GM23338 (cell line): ENCODE data around the gene TUBG2. TPM values are rescaled to one million over a fixed set of nuclear protein-coding genes. Genes with fewer than 3 reads are reported as not detected.

Experiments used
- ATAC-seq: fragments of 200-7000 bp; cut with Tn5 transposase; 3 replicates; pipeline ENCODE4 v1.9.1; 2020
- DNase-seq: peaks from one replicate; pipeline ENCODE4 v3.0.0-alpha.2; 2015; ENCODE audit warnings: low spot score
- H2AFZ ChIP-seq: fragments of 200-600 bp; sonication (generic); 2 replicates; pipeline ENCODE4 v1.8.0; 2016; ENCODE audit warnings: antibody characterized with exemption, mild to moderate bottlenecking, moderate library complexity
- H3F3A ChIP-seq: fragments of 200-600 bp; sonication (generic); replicated peaks from 2 replicates; pipeline ENCODE4 v1.8.0; 2017; ENCODE audit warnings: antibody characterized with exemption, mixed run types, low read depth
- H3K27ac ChIP-seq: fragments of 200-600 bp; sonication (generic); 2 replicates; pipeline ENCODE4 v1.6.1; 2016; ENCODE audit warnings: low read depth
- H3K27me3 ChIP-seq: fragments of 200-600 bp; sonication (generic); 2 replicates; pipeline ENCODE4 v1.8.0; 2016; ENCODE audit warnings: mild to moderate bottlenecking, mixed run types, moderate library complexity; ENCODE audit not compliant: insufficient read depth
- H3K36me3 ChIP-seq: fragments of 200-600 bp; sonication (generic); 2 replicates; pipeline ENCODE4 v1.8.0; 2016; ENCODE audit warnings: mild to moderate bottlenecking; ENCODE audit not compliant: insufficient read depth
- H3K4me1 ChIP-seq: fragments of 200-600 bp; sonication (generic); 2 replicates; pipeline ENCODE4 v1.8.0; 2016; ENCODE audit warnings: mild to moderate bottlenecking, moderate library complexity; ENCODE audit not compliant: insufficient read depth
- H3K4me2 ChIP-seq: fragments of 200-600 bp; sonication (generic); 2 replicates; pipeline ENCODE4 v1.7.1; 2017; ENCODE audit warnings: mixed run types
- H3K4me3 ChIP-seq: fragments of 200-600 bp; sonication (generic); 2 replicates; pipeline ENCODE4 v1.6.1; 2016; ENCODE audit warnings: mixed run types
- H3K79me2 ChIP-seq: fragments of 200-600 bp; sonication (generic); replicated peaks from 2 replicates; pipeline ENCODE4 v1.8.0; 2017; ENCODE audit warnings: mild to moderate bottlenecking; ENCODE audit not compliant: insufficient read depth
- H3K9me2 ChIP-seq: fragments of 200-600 bp; sonication (generic); 2 replicates; pipeline ENCODE4 v1.8.0; 2017; ENCODE audit not compliant: insufficient read depth
- H4K20me1 ChIP-seq: fragments of 200-600 bp; sonication (generic); replicated peaks from 2 replicates; pipeline ENCODE4 v1.8.0; 2017; ENCODE audit warnings: mild to moderate bottlenecking; ENCODE audit not compliant: insufficient read depth
- H3K27ac Mint-ChIP-seq: 2 replicates; pipeline ENCODE4 v1.8.0; 2020; ENCODE audit warnings: inconsistent platforms, mild to moderate bottlenecking, moderate library complexity, mixed read lengths
- H3K27me3 Mint-ChIP-seq: 3 replicates; pipeline ENCODE4 v1.8.0; 2022; ENCODE audit warnings: low read depth, mild to moderate bottlenecking, moderate library complexity, mixed read lengths, inconsistent platforms; ENCODE audit not compliant: insufficient read depth, poor library complexity
- H3K36me3 Mint-ChIP-seq: 3 replicates; pipeline ENCODE4 v1.8.0; 2021; ENCODE audit warnings: low read depth, mild to moderate bottlenecking, inconsistent platforms, moderate library complexity, mixed read lengths
- H3K4me1 Mint-ChIP-seq: 3 replicates; pipeline ENCODE4 v1.8.0; 2020; ENCODE audit warnings: mild to moderate bottlenecking, inconsistent platforms, mixed read lengths
- H3K4me3 Mint-ChIP-seq: 3 replicates; pipeline ENCODE4 v1.8.0; 2021; ENCODE audit warnings: moderate library complexity, mild to moderate bottlenecking, inconsistent platforms, mixed read lengths
- H3K9me3 Mint-ChIP-seq: 3 replicates; pipeline ENCODE4 v1.8.0; 2020; ENCODE audit warnings: moderate library complexity, mild to moderate bottlenecking, inconsistent platforms, mixed read lengths
- EZH2 ChIP-seq: fragments of 200-600 bp; sonication (generic); IDR thresholded peaks from one replicate; pipeline ENCODE4 v1.8.0; 2017; ENCODE audit warnings: antibody characterized with exemption, mild to moderate bottlenecking, low read depth; ENCODE audit not compliant: unreplicated experiment
- JUNB ChIP-seq: IDR thresholded peaks from one replicate; pipeline ENCODE4 v1.6.1; 2016; ENCODE audit warnings: antibody characterized with exemption; ENCODE audit not compliant: unreplicated experiment
- POLR2AphosphoS5 ChIP-seq: IDR thresholded peaks from 2 replicates; pipeline ENCODE4 v1.6.1; 2016; ENCODE audit warnings: antibody characterized with exemption, low read depth
- ZNF114 ChIP-seq: fragments of 250-450 bp; sonication (Bioruptor Pico); IDR thresholded peaks from 2 replicates; pipeline ENCODE4 v1.5.0; 2020; ENCODE audit warnings: mild to moderate bottlenecking, moderate library complexity
- ZNF331 ChIP-seq: fragments of 250-450 bp; sonication (Bioruptor Pico); IDR thresholded peaks from 2 replicates; pipeline ENCODE4 v1.5.0; 2020; ENCODE audit warnings: low read depth, mild to moderate bottlenecking, moderate library complexity
- polyA plus RNA-seq: library from polyadenylated mRNA; unstranded; fragments of >200 nt; fragmentation: Nextera tagmentation; extraction: Ambion mirVana; gene quantifications from 2 replicates; pipeline ENCODE4 v1.2.1, GENCODE V29; 2016
- total RNA-seq: library from RNA; depleted of rRNA; stranded (reverse); fragments of >200 nt; shearing (Covaris generic); gene quantifications from 2 replicates; pipeline ENCODE4 v1.2.3, GENCODE V29; 2014
- TF ChIP-seq, protein P1 (sequence below): fragments of 250-450 bp; sonication (Bioruptor Pico); IDR thresholded peaks from 2 replicates; pipeline ENCODE4 v1.5.0; 2020; ENCODE audit warnings: mild to moderate bottlenecking, moderate library complexity
- TF ChIP-seq, protein P2 (sequence below): IDR thresholded peaks from 2 replicates; pipeline ENCODE4 v1.6.1; 2016; ENCODE audit warnings: antibody characterized with exemption

Gene TUBG2
- total and polyA plus RNA-seq, 2 experiments from 2014 or later = 18.2 to 19.0 TPM

DNA sequence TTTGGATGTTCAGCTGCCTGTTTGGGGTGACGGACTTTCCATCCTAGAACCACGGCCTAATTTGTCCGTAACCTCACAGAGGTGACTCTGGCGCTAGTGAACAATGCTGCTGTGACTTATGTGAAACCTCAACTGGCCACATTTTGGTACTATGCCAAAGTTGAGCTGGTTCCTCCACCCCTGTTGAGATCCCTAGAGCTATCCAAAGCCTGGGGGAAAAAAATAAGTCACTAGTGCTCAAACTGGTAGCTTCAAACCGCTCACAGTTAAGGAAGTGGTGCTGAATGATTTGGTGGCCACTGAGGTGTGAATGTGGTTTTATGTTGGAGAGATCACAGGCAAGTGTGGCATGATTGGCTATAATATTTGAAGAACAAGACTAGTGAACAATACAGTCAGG lies 11.3 kb upstream of the TUBG2 start (continued):
- TF ChIP-seq, protein P1, sequence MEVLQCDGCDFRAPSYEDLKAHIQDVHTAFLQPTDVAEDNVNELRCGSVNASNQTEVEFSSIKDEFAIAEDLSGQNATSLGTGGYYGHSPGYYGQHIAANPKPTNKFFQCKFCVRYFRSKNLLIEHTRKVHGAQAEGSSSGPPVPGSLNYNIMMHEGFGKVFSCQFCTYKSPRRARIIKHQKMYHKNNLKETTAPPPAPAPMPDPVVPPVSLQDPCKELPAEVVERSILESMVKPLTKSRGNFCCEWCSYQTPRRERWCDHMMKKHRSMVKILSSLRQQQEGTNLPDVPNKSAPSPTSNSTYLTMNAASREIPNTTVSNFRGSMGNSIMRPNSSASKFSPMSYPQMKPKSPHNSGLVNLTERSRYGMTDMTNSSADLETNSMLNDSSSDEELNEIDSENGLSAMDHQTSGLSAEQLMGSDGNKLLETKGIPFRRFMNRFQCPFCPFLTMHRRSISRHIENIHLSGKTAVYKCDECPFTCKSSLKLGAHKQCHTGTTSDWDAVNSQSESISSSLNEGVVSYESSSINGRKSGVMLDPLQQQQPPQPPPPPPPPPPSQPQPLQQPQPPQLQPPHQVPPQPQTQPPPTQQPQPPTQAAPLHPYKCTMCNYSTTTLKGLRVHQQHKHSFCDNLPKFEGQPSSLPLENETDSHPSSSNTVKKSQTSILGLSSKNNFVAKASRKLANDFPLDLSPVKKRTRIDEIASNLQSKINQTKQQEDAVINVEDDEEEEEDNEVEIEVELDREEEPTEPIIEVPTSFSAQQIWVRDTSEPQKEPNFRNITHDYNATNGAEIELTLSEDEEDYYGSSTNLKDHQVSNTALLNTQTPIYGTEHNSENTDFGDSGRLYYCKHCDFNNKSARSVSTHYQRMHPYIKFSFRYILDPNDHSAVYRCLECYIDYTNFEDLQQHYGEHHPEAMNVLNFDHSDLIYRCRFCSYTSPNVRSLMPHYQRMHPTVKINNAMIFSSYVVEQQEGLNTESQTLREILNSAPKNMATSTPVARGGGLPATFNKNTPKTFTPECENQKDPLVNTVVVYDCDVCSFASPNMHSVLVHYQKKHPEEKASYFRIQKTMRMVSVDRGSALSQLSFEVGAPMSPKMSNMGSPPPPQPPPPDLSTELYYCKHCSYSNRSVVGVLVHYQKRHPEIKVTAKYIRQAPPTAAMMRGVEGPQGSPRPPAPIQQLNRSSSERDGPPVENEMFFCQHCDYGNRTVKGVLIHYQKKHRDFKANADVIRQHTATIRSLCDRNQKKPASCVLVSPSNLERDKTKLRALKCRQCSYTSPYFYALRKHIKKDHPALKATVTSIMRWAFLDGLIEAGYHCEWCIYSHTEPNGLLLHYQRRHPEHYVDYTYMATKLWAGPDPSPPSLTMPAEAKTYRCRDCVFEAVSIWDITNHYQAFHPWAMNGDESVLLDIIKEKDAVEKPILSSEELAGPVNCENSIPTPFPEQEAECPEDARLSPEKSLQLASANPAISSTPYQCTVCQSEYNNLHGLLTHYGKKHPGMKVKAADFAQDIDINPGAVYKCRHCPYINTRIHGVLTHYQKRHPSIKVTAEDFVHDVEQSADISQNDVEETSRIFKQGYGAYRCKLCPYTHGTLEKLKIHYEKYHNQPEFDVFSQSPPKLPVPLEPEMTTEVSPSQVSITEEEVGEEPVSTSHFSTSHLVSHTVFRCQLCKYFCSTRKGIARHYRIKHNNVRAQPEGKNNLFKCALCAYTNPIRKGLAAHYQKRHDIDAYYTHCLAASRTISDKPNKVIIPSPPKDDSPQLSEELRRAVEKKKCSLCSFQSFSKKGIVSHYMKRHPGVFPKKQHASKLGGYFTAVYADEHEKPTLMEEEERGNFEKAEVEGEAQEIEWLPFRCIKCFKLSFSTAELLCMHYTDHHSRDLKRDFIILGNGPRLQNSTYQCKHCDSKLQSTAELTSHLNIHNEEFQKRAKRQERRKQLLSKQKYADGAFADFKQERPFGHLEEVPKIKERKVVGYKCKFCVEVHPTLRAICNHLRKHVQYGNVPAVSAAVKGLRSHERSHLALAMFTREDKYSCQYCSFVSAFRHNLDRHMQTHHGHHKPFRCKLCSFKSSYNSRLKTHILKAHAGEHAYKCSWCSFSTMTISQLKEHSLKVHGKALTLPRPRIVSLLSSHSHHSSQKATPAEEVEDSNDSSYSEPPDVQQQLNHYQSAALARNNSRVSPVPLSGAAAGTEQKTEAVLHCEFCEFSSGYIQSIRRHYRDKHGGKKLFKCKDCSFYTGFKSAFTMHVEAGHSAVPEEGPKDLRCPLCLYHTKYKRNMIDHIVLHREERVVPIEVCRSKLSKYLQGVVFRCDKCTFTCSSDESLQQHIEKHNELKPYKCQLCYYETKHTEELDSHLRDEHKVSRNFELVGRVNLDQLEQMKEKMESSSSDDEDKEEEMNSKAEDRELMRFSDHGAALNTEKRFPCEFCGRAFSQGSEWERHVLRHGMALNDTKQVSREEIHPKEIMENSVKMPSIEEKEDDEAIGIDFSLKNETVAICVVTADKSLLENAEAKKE (CRISPR knock-in tag) = no peak
- no peak for TF ChIP-seq ZNF114 (CRISPR knock-in tag)

DNA sequence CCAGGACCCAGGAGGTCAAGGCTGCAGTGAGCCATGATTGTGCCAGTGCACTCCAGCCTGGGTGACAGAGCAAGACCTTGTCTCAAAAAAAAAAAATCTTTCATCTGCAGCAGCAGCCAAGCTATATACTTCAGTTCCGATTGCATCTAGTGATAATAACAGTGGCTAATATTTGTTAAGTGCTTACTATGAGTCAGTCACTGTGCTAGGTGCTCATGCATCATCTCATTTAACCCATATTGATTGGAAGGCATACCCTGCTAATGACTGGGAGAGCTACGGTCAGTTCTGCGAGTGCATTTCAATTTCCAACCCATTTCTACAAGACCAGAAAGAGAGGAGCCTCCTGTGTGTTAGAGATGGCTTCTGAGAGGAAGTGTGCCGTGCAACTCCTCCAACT lies 7.7 kb upstream of the TUBG2 start:
- no peak overlapping the region for H3K27ac ChIP-seq
- no peaks in the 10 kb centered on the region for H3K79me2 ChIP-seq
- DNase-seq (no peak), ATAC-seq (no peak)
- H3K27ac Mint-ChIP-seq = no peak overlapping the region
- no peak overlapping the region for H3K4me3 Mint-ChIP-seq
- no peaks in the 10 kb centered on the region for H3K36me3 ChIP-seq
- H3K4me1 ChIP-seq = 0 out of 2 replicates have a peak, but pooled peaks cover 2% of the 10 kb centered on the region
- no peaks in the 10 kb centered on the region for H4K20me1 ChIP-seq
- H3K4me3 ChIP-seq = no peak overlapping the region
- 0 out of 2 replicates have a peak, but pooled peaks cover 3% of the 10 kb centered on the region for H3K27me3 ChIP-seq
- H3K36me3 Mint-ChIP-seq = no peaks in the 10 kb centered on the region
- H3F3A ChIP-seq = 0 out of 2 replicates have a peak, but pooled peaks cover 8% of the 10 kb centered on the region
- peaks cover 9% of the 10 kb centered on the region for H3K27me3 Mint-ChIP-seq
- peaks cover 11% of the 10 kb centered on the region; the same call in 2 of the 3 replicates for H3K4me1 Mint-ChIP-seq
- no peaks in the 10 kb centered on the region; the same call in 2 of the 3 replicates for H3K9me3 Mint-ChIP-seq
- H2AFZ ChIP-seq = no peak overlapping the region
- no peak overlapping the region for H3K4me2 ChIP-seq
- no peaks in the 10 kb centered on the region for H3K9me2 ChIP-seq
- TF ChIP-seq, protein P2, sequence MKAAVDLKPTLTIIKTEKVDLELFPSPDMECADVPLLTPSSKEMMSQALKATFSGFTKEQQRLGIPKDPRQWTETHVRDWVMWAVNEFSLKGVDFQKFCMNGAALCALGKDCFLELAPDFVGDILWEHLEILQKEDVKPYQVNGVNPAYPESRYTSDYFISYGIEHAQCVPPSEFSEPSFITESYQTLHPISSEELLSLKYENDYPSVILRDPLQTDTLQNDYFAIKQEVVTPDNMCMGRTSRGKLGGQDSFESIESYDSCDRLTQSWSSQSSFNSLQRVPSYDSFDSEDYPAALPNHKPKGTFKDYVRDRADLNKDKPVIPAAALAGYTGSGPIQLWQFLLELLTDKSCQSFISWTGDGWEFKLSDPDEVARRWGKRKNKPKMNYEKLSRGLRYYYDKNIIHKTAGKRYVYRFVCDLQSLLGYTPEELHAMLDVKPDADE = no peak
- TF ChIP-seq JUNB (no peak), ZNF331 (CRISPR knock-in tag) (no peak), ZNF114 (CRISPR knock-in tag) (no peak), POLR2AphosphoS5 (no peak), EZH2 (no peak)
- TF ChIP-seq, protein P1 (CRISPR knock-in tag) = no peak
